Right cardiac atrium (tissue), 5 donors: Measurements from ENCODE around the gene CARMIL1. TPM values are rescaled to one million over a fixed set of nuclear protein-coding genes. Genes with fewer than 3 reads are reported as not detected.
"Not testable (repeated sequence)": the region's sequence is repeated elsewhere in the genome, so short reads cannot be mapped to it uniquely, and the experiment has no call there.

Experiments
- ATAC-seq, 2 donors: fragments of 200-7000 bp; cut with Tn5 transposase; one replicate each; pipeline versions ENCODE4 v1.8.0 to v1.9.1; 2020; ENCODE audit warnings: moderate library complexity in 2 of 2, mild to moderate bottlenecking in 1 of 2
- DNase-seq, 3 donors: peaks; one replicate each; pipeline ENCODE4 v3.0.0-alpha.2; 2020
- H3K27ac ChIP-seq: one replicate; pipeline ENCODE4 v1.5.1; 2013; ENCODE audit warnings: mild to moderate bottlenecking, low read length, control low read depth, moderate library complexity
- H3K27me3 ChIP-seq: one replicate; pipeline ENCODE4 v1.6.1; 2013; ENCODE audit not compliant: control insufficient read depth, insufficient read depth
- H3K4me1 ChIP-seq: one replicate; pipeline ENCODE4 v1.6.1; 2013; ENCODE audit warnings: low read length; ENCODE audit not compliant: control insufficient read depth, insufficient read depth
- H3K4me3 ChIP-seq: one replicate; pipeline ENCODE4 v1.5.1; 2013; ENCODE audit warnings: low read length, control low read depth
- H3K9me3 ChIP-seq: one replicate; pipeline ENCODE4 v1.6.1; 2013; ENCODE audit warnings: low read length; ENCODE audit not compliant: control insufficient read depth
- WGBS: extraction: QIAGEN DNeasy Blood & Tissue Kit; methylation state at CpG from one replicate; pipeline ENCODE4 v1.1.7; 2013; 5-methylcytosine and 5-hydroxymethylcytosine counted together
- intact Hi-C, 4 donors: fragments of 100-400 bp; cut with DNase I; formaldehyde crosslinking; loops; one replicate each; pipeline versions ENCODE4 v1.11.0 to v1.14.0; 2022 to 2023
- polyA plus RNA-seq: library from polyadenylated mRNA; stranded (reverse); fragments of 200-250 nt; gene quantifications from one replicate; pipeline ENCODE4 v1.2.3, GENCODE V29; 2013
- total RNA-seq, 4 donors: library from RNA; stranded (reverse); fragmentation: NEBNext Ultra II Directional; extraction: Animal tissue kit (Norgen Biotek cat#: 25700); gene quantifications; one replicate each; pipeline ENCODE4 v1.2.1, GENCODE V29; 2021
- donor health status: healthy with polysubstance abuse.
- donor health status: DM: no; HTN: yes; CAD: no.
- donor health status: DM: no; HTN: no; CAD: no.
- donor health status: DM: no; HTN: yes; CAD: no; lungs with severe emphysema.
- donor health status: DM: yes; HTN: yes; CAD: no.

CARMIL1 gene
- total and polyA plus RNA-seq, 5 donors: 9.5 to 19.8 (median 17.7) TPM

- H3K27me3 ChIP-seq: no peaks in the 10 kb centered on the region
- H3K4me3 ChIP-seq: no peak overlapping the region
- DNase-seq (no peak), ATAC-seq (no peak)
- 83% methylated on average over 2 of the region's 2 CpGs for WGBS
- no peaks in the 10 kb centered on the region for H3K4me1 ChIP-seq
- H3K9me3 ChIP-seq: no peaks in the 10 kb centered on the region
- H3K27ac ChIP-seq: no peak overlapping the region
- intact Hi-C loops: no loop called here
These were observed 300.3 kb downstream of the CARMIL1 start for GRCh38 chr6:25579391-25579883.

GRCh38 chr6:25579902-25580495, 300.8 kb downstream of the CARMIL1 start:
- H3K9me3 ChIP-seq: no peaks in the 10 kb centered on the region
- no peak for ATAC-seq
- H3K4me1 ChIP-seq: no peaks in the 10 kb centered on the region
- H3K4me3 ChIP-seq: no peak overlapping the region
- intact Hi-C loops: no loop called here
- no peak overlapping the region for H3K27ac ChIP-seq
- no peaks in the 10 kb centered on the region for H3K27me3 ChIP-seq
- no peak for DNase-seq
- WGBS: 79% methylated on average over 4 of the region's 4 CpGs

GRCh38 chr6:25582101-25582500, 302.9 kb downstream of the CARMIL1 start:
- Histone ChIP-seq H3K4me3 (no peak overlapping the region), H3K4me1 (no peaks in the 10 kb centered on the region), H3K27me3 (no peaks in the 10 kb centered on the region), H3K27ac (no peak overlapping the region), H3K9me3 (no peaks in the 10 kb centered on the region)
- DNase-seq: no peak
- ATAC-seq: no peak
- intact Hi-C loops: no loop called here
- 82% methylated on average over 4 of the region's 4 CpGs for WGBS

GRCh38 chr6:25583099-25583498, 303.9 kb downstream of the CARMIL1 start:
- no peaks in the 10 kb centered on the region for H3K27me3 ChIP-seq
- no peaks in the 10 kb centered on the region for H3K9me3 ChIP-seq
- no peaks in the 10 kb centered on the region for H3K4me1 ChIP-seq
- H3K27ac ChIP-seq: no peak overlapping the region
- no peak for DNase-seq
- intact Hi-C loops: no loop called here
- no peak overlapping the region for H3K4me3 ChIP-seq
- peak in 1 of 2 donors; percentile 32 for ATAC-seq

- Histone ChIP-seq H3K27me3 (no peaks in the 10 kb centered on the region), H3K27ac (no peak overlapping the region), H3K4me1 (no peaks in the 10 kb centered on the region), H3K9me3 (no peaks in the 10 kb centered on the region), H3K4me3 (no peak overlapping the region)
- WGBS: 91% methylated on average over 3 of the region's 3 CpGs
- intact Hi-C loops: no loop called here
- DNase-seq: no peak
- ATAC-seq: no peak
These were observed 304.7 kb downstream of the CARMIL1 start for GRCh38 chr6:25583906-25584305.

- 93% methylated on average over 4 of the region's 4 CpGs for WGBS
- DNase-seq: no peak
- intact Hi-C loops: no loop called here
- ATAC-seq: no peak
- Histone ChIP-seq H3K27me3 (no peaks in the 10 kb centered on the region), H3K27ac (no peak overlapping the region), H3K4me1 (no peaks in the 10 kb centered on the region), H3K4me3 (no peak overlapping the region), H3K9me3 (no peaks in the 10 kb centered on the region)
These were observed 306.1 kb downstream of the CARMIL1 start for GRCh38 chr6:25585225-25585624.

- H3K27ac ChIP-seq, intact Hi-C loops, H3K4me1 ChIP-seq, ATAC-seq, H3K4me3 ChIP-seq, H3K9me3 ChIP-seq, H3K27me3 ChIP-seq: not testable (repeated sequence)
- DNase-seq: peak in 1 of 3 donors; percentile 49
- 91% methylated on average over 30 of the region's 30 CpGs for whole genome bisulfite sequencing
These were observed 306.9 kb downstream of the CARMIL1 start for GRCh38 chr6:25586119-25586518.

GRCh38 chr6:25586927-25587326, 307.8 kb downstream of the CARMIL1 start:
- Histone ChIP-seq H3K4me1 (no peaks in the 10 kb centered on the region), H3K27me3 (no peaks in the 10 kb centered on the region), H3K4me3 (no peak overlapping the region), H3K9me3 (no peaks in the 10 kb centered on the region), H3K27ac (no peak overlapping the region)
- DNase-seq (no peak), ATAC-seq (no peak)
- intact Hi-C loops: no loop called here
- 86% methylated on average over 3 of the region's 3 CpGs for WGBS

- no peaks in the 10 kb centered on the region for H3K27me3 ChIP-seq
- no peak overlapping the region for H3K27ac ChIP-seq
- WGBS: 78% methylated on average over 5 of the region's 5 CpGs
- no peaks in the 10 kb centered on the region for H3K9me3 ChIP-seq
- H3K4me3 ChIP-seq: no peak overlapping the region
- ATAC-seq: no peak
- no peak for DNase-seq
- intact Hi-C loops: no loop called here
- no peaks in the 10 kb centered on the region for H3K4me1 ChIP-seq
These were observed 311.8 kb downstream of the CARMIL1 start for GRCh38 chr6:25590986-25591385.

GRCh38 chr6:25596928-25597818, 318.0 kb downstream of the CARMIL1 start:
- no peak overlapping the region for H3K27ac ChIP-seq
- no peak overlapping the region for H3K4me3 ChIP-seq
- WGBS: 79% methylated on average over 2 of the region's 2 CpGs
- ATAC-seq (no peak), DNase-seq (no peak)
- H3K27me3 ChIP-seq: no peaks in the 10 kb centered on the region
- H3K4me1 ChIP-seq: no peaks in the 10 kb centered on the region
- intact Hi-C loops: no loop called here
- H3K9me3 ChIP-seq: no peaks in the 10 kb centered on the region

GRCh38 chr6:25599516-25600085, 320.4 kb downstream of the CARMIL1 start:
- no peak for DNase-seq
- intact Hi-C loops: loop anchor here in 1 of 4 donors (5.0 to 10.0 kb wide), 2 partner anchors 337 to 375 kb away; no protein-coding TSS in a partner anchor
- Histone ChIP-seq H3K27me3 (no peaks in the 10 kb centered on the region), H3K9me3 (no peaks in the 10 kb centered on the region), H3K4me1 (no peaks in the 10 kb centered on the region), H3K27ac (no peak overlapping the region), H3K4me3 (no peak overlapping the region)
- ATAC-seq: no peak
- 83% methylated on average over 4 of the region's 4 CpGs for WGBS
